Breast epithelium (tissue), 3 donors: Measurements from ENCODE around the gene NTN4.

Source experiments
- CTCF ChIP-seq, 3 donors: fragments of 450-650 bp; IDR thresholded peaks; one replicate each; pipeline ENCODE4 v1.5.1; 2016 to 2017; ENCODE audit warnings: antibody characterized with exemption in 3 of 3, mild to moderate bottlenecking in 3 of 3, moderate library complexity in 3 of 3
- POLR2AphosphoS5 ChIP-seq, 3 donors: sonication (generic); formaldehyde crosslinking; IDR thresholded peaks; one replicate each; pipeline ENCODE4 v1.6.1; 2017; ENCODE audit warnings: antibody characterized with exemption in 3 of 3

GRCh38 chr12:95738024-95738611, 52.4 kb downstream of the NTN4 start:
- no peak for TF ChIP-seq CTCF (IDR thresholded peaks at IDR 0.05)
- no peak for TF ChIP-seq POLR2AphosphoS5 (IDR thresholded peaks at IDR 0.05)
